ENCODE measurements around the gene STXBP6. TPM values are rescaled to one million over a fixed set of nuclear protein-coding genes. Genes with fewer than 3 reads are reported as not detected.

STXBP6 gene
- total RNA-seq, 1 experiment from 2014 or later: 0.27 TPM

DNA sequence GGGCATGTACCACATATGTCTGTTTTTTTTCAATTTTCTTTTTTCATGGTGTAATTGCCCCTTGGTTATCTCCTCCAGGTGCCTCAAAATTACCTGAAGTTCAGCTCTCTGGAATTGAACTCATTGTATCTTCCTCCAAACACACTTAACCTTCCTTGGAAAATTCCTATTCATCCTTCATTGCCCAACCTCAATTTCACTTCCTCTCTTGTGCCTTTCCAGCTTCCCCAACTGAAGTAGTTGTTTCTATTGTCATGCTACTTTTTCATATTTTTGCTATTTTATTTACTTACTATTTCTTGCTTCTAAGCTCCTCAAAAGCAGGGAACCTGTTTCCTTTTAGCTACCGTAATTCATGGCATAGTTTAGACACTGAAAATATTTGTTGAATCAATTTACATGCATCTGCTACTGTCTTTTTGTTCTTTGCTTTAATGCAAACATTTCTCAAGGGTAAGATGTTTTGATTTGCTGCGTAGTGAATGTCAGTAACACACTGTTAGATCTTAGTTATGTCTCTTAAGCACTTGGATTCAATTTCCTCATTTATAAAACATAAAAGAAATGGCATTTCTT lies 37.0 kb upstream of the STXBP6 start (continued):
- TF ChIP-seq POLR2AphosphoS5 (IDR thresholded peaks at IDR 0.05; ENCODE audit: low read depth, low read length) (no peak), JUND (IDR thresholded peaks at IDR 0.05) (no peak), EZH2 (IDR thresholded peaks at IDR 0.05) (no peak)

DNA sequence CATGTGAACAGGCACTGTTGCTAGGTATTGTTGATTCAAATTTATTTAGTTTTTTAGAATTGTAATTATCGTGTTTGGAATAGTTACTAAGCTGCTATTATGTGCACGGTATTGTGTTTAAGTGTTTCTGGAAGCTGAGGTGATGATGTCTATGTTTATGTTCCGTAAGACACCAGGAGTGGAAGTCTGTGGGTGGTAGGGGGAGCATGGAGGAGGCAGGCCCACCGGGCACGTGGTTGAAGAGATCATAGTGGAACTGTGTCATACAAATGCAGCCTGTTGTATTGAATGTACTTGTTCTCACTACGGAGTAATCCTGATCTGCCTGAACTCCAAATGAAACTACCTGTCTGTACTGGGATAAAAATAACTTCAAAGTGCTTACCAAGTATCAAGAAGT lies 36.1 kb upstream of the STXBP6 start:
- Histone ChIP-seq H3K4me1 (ENCODE audit: control insufficient read depth in 1 of 2, insufficient read depth in 2 of 2, low read length in 2 of 2) (no peaks in the 10 kb centered on the region), H3K79me2 (ENCODE audit: insufficient read depth, low read length) (no peaks in the 10 kb centered on the region), H3K27me3 (ENCODE audit: insufficient read depth, low read length) (no peaks in the 10 kb centered on the region), H4K20me1 (ENCODE audit: insufficient read depth) (no peaks in the 10 kb centered on the region), H3K4me2 (ENCODE audit: low read length) (no peak overlapping the region), H3K27ac (ENCODE audit: low read depth, low read length) (no peak overlapping the region), H3K9me3 (ENCODE audit: control insufficient read depth in 1 of 2, insufficient read depth in 1 of 2, low read depth in 1 of 2, low read length in 2 of 2) (peaks cover 0 to 10% of the 10 kb centered on the region in 2 experiments; a peak in 2 of 4 replicates), H3K9me2 (ENCODE audit: insufficient read depth) (no peaks in the 10 kb centered on the region), H3K4me3 (replicated peaks in 1 of 2; ENCODE audit: low read depth in 1 of 2, low read length in 2 of 2) (no peak overlapping the region), H3K9ac (ENCODE audit: low read length) (no peak overlapping the region), H3K36me3 (ENCODE audit: control insufficient read depth in 1 of 2, insufficient read depth in 2 of 2, low read length in 2 of 2) (no peaks in the 10 kb centered on the region), H2AFZ (ENCODE audit: low read depth, low read length, poor library complexity, severe bottlenecking) (no peak overlapping the region)
- no TSS peak for BruUV-seq (replicated peaks)
- ATAC-seq: no peak
- no peak for DNase-seq (ENCODE audit: low read depth, low spot score)
- POLR2A ChIA-PET: no interaction called here
- intact Hi-C loops (cut with micrococcal nuclease): no loop called here
- TF ChIP-seq, protein P1, sequence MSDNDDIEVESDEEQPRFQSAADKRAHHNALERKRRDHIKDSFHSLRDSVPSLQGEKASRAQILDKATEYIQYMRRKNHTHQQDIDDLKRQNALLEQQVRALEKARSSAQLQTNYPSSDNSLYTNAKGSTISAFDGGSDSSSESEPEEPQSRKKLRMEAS (IDR thresholded peaks at IDR 0.05): no peak
- TF ChIP-seq TCF7L2 (IDR thresholded peaks at IDR 0.05; ENCODE audit: borderline replicate concordance, extremely low read depth, insufficient read depth, insufficient read length): no peak
- no peak for TF ChIP-seq ZNF274 (IDR thresholded peaks at IDR 0.05; ENCODE audit: low read depth, low read length)
- RAD21 ChIA-PET (ENCODE audit: low non-redundant PET in 1 of 2, low total read pairs in 2 of 2, uncharacterized antibody in 2 of 2, unreplicated experiment in 2 of 2): no interaction called here
- CTCF ChIA-PET: no interaction called here

DNA sequence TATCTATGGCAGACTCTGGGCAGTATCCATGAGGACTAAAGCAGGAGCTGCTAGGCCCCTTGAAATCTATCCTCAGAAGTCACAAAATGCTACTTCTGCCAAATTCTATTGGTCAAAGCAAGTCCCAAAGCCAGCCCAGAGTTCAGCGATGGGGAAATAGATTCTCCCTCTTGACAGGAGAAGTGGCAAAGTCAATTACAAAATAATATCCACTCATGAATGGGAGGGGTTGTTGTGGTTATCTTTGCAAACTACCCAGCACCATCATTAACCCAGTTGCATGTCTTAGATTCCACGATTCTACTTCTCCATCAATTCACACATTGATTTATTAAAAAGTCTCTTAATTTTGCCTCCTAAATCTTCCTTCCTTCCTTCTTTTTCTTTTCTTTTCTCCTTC lies 30.7 kb upstream of the STXBP6 start:
- DNase-seq (ENCODE audit: low read depth, low spot score) (no peak), ATAC-seq (no peak)
- Histone ChIP-seq H3K9ac (ENCODE audit: low read length) (no peak overlapping the region), H3K4me3 (replicated peaks in 1 of 2; ENCODE audit: low read depth in 1 of 2, low read length in 2 of 2) (no peak overlapping the region), H3K9me3 (ENCODE audit: control insufficient read depth in 1 of 2, insufficient read depth in 1 of 2, low read depth in 1 of 2, low read length in 2 of 2) (peaks cover 0 to 19% of the 10 kb centered on the region in 2 experiments; a peak in 1 of 4 replicates), H4K20me1 (ENCODE audit: insufficient read depth) (no peaks in the 10 kb centered on the region), H3K9me2 (ENCODE audit: insufficient read depth) (no peaks in the 10 kb centered on the region), H3K79me2 (ENCODE audit: insufficient read depth, low read length) (no peaks in the 10 kb centered on the region), H3K4me2 (ENCODE audit: low read length) (no peak overlapping the region), H3K27ac (ENCODE audit: low read depth, low read length) (no peak overlapping the region), H3K36me3 (ENCODE audit: control insufficient read depth in 1 of 2, insufficient read depth in 2 of 2, low read length in 2 of 2) (no peaks in the 10 kb centered on the region), H2AFZ (ENCODE audit: low read depth, low read length, poor library complexity, severe bottlenecking) (no peak overlapping the region), H3K27me3 (ENCODE audit: insufficient read depth, low read length) (no peaks in the 10 kb centered on the region), H3K4me1 (ENCODE audit: control insufficient read depth in 1 of 2, insufficient read depth in 2 of 2, low read length in 2 of 2) (no peaks in the 10 kb centered on the region)
- intact Hi-C loops (cut with micrococcal nuclease): no loop called here
- POLR2A ChIA-PET: no interaction called here
- BruUV-seq (replicated peaks): no TSS peak
- RAD21 ChIA-PET (ENCODE audit: low non-redundant PET in 1 of 2, low total read pairs in 2 of 2, uncharacterized antibody in 2 of 2, unreplicated experiment in 2 of 2): no interaction called here
- CTCF ChIA-PET: no interaction called here
- TF ChIP-seq JUND (IDR thresholded peaks at IDR 0.05) (no peak), POLR2A (IDR thresholded peaks at IDR 0.05; ENCODE audit: borderline replicate concordance, extremely low read depth, insufficient read depth, insufficient read length) (no peak), SIN3A (IDR thresholded peaks at IDR 0.05; ENCODE audit: low read depth) (no peak), RAD21 (IDR thresholded peaks at IDR 0.05; ENCODE audit: low read depth) (no peak), YY1 (IDR thresholded peaks at IDR 0.05; ENCODE audit: extremely low read depth, insufficient replicate concordance, low read depth, low read length) (no peak), SRF (IDR thresholded peaks at IDR 0.05; ENCODE audit: low read depth) (no peak), POLR2AphosphoS5 (IDR thresholded peaks at IDR 0.05; ENCODE audit: low read depth, low read length) (no peak)
- TF ChIP-seq, protein P2, sequence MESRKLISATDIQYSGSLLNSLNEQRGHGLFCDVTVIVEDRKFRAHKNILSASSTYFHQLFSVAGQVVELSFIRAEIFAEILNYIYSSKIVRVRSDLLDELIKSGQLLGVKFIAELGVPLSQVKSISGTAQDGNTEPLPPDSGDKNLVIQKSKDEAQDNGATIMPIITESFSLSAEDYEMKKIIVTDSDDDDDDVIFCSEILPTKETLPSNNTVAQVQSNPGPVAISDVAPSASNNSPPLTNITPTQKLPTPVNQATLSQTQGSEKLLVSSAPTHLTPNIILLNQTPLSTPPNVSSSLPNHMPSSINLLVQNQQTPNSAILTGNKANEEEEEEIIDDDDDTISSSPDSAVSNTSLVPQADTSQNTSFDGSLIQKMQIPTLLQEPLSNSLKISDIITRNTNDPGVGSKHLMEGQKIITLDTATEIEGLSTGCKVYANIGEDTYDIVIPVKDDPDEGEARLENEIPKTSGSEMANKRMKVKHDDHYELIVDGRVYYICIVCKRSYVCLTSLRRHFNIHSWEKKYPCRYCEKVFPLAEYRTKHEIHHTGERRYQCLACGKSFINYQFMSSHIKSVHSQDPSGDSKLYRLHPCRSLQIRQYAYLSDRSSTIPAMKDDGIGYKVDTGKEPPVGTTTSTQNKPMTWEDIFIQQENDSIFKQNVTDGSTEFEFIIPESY (IDR thresholded peaks at IDR 0.05; ENCODE audit: extremely low read depth, insufficient replicate concordance, low read length): no peak
- TF ChIP-seq, protein P3, sequence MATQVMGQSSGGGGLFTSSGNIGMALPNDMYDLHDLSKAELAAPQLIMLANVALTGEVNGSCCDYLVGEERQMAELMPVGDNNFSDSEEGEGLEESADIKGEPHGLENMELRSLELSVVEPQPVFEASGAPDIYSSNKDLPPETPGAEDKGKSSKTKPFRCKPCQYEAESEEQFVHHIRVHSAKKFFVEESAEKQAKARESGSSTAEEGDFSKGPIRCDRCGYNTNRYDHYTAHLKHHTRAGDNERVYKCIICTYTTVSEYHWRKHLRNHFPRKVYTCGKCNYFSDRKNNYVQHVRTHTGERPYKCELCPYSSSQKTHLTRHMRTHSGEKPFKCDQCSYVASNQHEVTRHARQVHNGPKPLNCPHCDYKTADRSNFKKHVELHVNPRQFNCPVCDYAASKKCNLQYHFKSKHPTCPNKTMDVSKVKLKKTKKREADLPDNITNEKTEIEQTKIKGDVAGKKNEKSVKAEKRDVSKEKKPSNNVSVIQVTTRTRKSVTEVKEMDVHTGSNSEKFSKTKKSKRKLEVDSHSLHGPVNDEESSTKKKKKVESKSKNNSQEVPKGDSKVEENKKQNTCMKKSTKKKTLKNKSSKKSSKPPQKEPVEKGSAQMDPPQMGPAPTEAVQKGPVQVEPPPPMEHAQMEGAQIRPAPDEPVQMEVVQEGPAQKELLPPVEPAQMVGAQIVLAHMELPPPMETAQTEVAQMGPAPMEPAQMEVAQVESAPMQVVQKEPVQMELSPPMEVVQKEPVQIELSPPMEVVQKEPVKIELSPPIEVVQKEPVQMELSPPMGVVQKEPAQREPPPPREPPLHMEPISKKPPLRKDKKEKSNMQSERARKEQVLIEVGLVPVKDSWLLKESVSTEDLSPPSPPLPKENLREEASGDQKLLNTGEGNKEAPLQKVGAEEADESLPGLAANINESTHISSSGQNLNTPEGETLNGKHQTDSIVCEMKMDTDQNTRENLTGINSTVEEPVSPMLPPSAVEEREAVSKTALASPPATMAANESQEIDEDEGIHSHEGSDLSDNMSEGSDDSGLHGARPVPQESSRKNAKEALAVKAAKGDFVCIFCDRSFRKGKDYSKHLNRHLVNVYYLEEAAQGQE (IDR thresholded peaks at IDR 0.05; ENCODE audit: low read depth): no peak

Measured in HCT116 (cell line).